Adrenal gland (tissue), 12 donors: ENCODE data around the gene CCDC177. TPM values are rescaled to one million over a fixed set of nuclear protein-coding genes. Genes with fewer than 3 reads are reported as not detected.

Experiments
- DNase-seq, 7 donors: peaks; one replicate each; pipeline ENCODE4 v3.0.0-alpha.2; 2019 to 2020
- H3K27ac ChIP-seq, 5 donors: fragments of 200-600 bp; sonication (generic) in 4 of 5; 1 replicate in 3 of 5; 2 replicates in 2 of 5; pipeline versions ENCODE4 v1.5.1 to v1.8.0; 2016 to 2020; ENCODE audit warnings: mild to moderate bottlenecking in 1 of 5
- H3K27me3 ChIP-seq: fragments of 200-600 bp; 2 replicates; pipeline ENCODE4 v1.8.0; 2021
- H3K36me3 ChIP-seq, 2 donors: fragments of 200-600 bp; replicated peaks in 1 of 2; 1 replicate in 1 of 2; 2 replicates in 1 of 2; pipeline versions ENCODE4 v1.5.1 to v1.8.0; 2018 to 2022
- H3K4me1 ChIP-seq, 2 donors: fragments of 200-600 bp; replicated peaks in 1 of 2; 1 replicate in 1 of 2; 2 replicates in 1 of 2; pipeline versions ENCODE4 v1.5.1 to v1.8.0; 2018 to 2021
- H3K4me3 ChIP-seq, 4 donors: fragments of 200-600 bp; sonication (generic) in 3 of 4; one replicate each; pipeline ENCODE4 v1.5.1; 2016 to 2018
- H3K9me3 ChIP-seq, 3 donors: fragments of 200-600 bp; sonication (generic) in 1 of 3; replicated peaks in 1 of 3; 1 replicate in 2 of 3; 2 replicates in 1 of 3; pipeline versions ENCODE4 v1.5.1 to v1.8.0; 2016 to 2021
- CTCF ChIP-seq, 6 experiments: fragments of 450-650 bp in 4 of 6; fragments of 200-600 bp in 2 of 6; sonication (generic) in 1 of 6; IDR thresholded peaks; 1 replicate in 5 of 6; 2 replicates in 1 of 6; pipeline versions ENCODE4 v1.5.1 to v1.8.0; 2016 to 2021; ENCODE audit warnings: antibody characterized with exemption in 6 of 6, mild to moderate bottlenecking in 2 of 6, moderate library complexity in 1 of 6
- POLR2A ChIP-seq, 2 donors: fragments of 450-650 bp; IDR thresholded peaks; one replicate each; pipeline ENCODE4 v1.6.1; 2017; ENCODE audit warnings: antibody characterized with exemption in 2 of 2, mild to moderate bottlenecking in 2 of 2, moderate library complexity in 1 of 2
- WGBS, 4 donors: extraction: QIAGEN DNeasy Blood & Tissue Kit in 2 of 4; methylation state at CpG; one replicate each; pipeline versions ENCODE4 v1.1.5 to v1.1.7; 2013 to 2017; 5-methylcytosine and 5-hydroxymethylcytosine counted together
- intact Hi-C, 2 donors: fragments of 100-400 bp; cut with DNase I; formaldehyde crosslinking; loops; one replicate each; pipeline versions ENCODE4 v1.14.1 to v1.15.0; 2022 to 2023
- polyA plus RNA-seq, 3 donors: library from polyadenylated mRNA; stranded (reverse); fragments of 200-250 nt in 2 of 3; fragments of 350-450 nt in 1 of 3; fragmentation: Illumina TruSeq in 1 of 3; extraction: RNeasy Lipid Tissue Mini Kit (QIAGEN cat#74804) in 1 of 3; gene quantifications; one replicate each; pipeline ENCODE4 v1.2.3, GENCODE V29; 2013 to 2014
- total RNA-seq, 9 donors: library from RNA; depleted of rRNA in 4 of 9; stranded (reverse); fragments of >200 nt in 4 of 9; fragments of 120-200 nt in 1 of 9; fragmentation: NEBNext Ultra II Directional in 1 of 9; extraction: Animal tissue kit (Norgen Biotek cat#: 25700) in 1 of 9; gene quantifications; one replicate each; pipeline versions ENCODE4 v1.1.0 to v1.2.4, GENCODE V29; 2013 to 2023
- donor health status: healthy with polysubstance abuse.
- donor health status: Bipolar disorder and iron deficiency.
- donor health status: DM: yes; HTN: yes; CAD: no.
- donor health status: DM: no; HTN: no; CAD: no.
- donor health status: DM: no; HTN: no; CAD: no.
- donor health status: DM: yes; HTN: yes; CAD: no.

Gene CCDC177
- total and polyA plus RNA-seq, 12 donors: 0.04 to 0.61 (median 0.30) TPM; not detected in 3

GRCh38 chr14:69587389-69587788 is 12.7 kb upstream of the CCDC177 start:
- intact Hi-C loops: loop anchor here (5.0 kb wide), 1 partner anchor 140 kb away; no protein-coding TSS in a partner anchor
- 53 to 69% (median 65%) methylated on average over 8 of the region's 8 CpGs for WGBS, 4 donors

GRCh38 chr14:69586404-69586803 is 11.7 kb upstream of the CCDC177 start:
- DNase-seq: no peak
- Histone ChIP-seq H3K27ac (no peak overlapping the region), H3K36me3 (no peaks in the 10 kb centered on the region), H3K4me1 (peaks cover 0 to 5% of the 10 kb centered on the region in 2 donors), H3K27me3 (no peaks in the 10 kb centered on the region), H3K9me3 (no peaks in the 10 kb centered on the region), H3K4me3 (no peak overlapping the region)
- intact Hi-C loops: loop anchor here (5.0 kb wide), 1 partner anchor 141 kb away; no protein-coding TSS in a partner anchor
- TF ChIP-seq CTCF (IDR thresholded peaks at IDR 0.05) (no peak), POLR2A (IDR thresholded peaks at IDR 0.05) (no peak)
- 49 to 68% (median 64%) methylated on average over 4 of the region's 4 CpGs for WGBS, 4 donors

More at GRCh38 chr14:69587389-69587788, 12.7 kb upstream of the CCDC177 start:
- Histone ChIP-seq H3K9me3 (no peaks in the 10 kb centered on the region), H3K27ac (no peak overlapping the region), H3K36me3 (no peaks in the 10 kb centered on the region), H3K4me3 (no peak overlapping the region), H3K4me1 (peaks cover 0 to 5% of the 10 kb centered on the region in 2 donors), H3K27me3 (no peaks in the 10 kb centered on the region)
- no peak for TF ChIP-seq POLR2A (IDR thresholded peaks at IDR 0.05)
- DNase-seq: no peak

GRCh38 chr14:69584389-69584788 is 9.7 kb upstream of the CCDC177 start:
- Histone ChIP-seq H3K4me1 (peaks cover 0 to 5% of the 10 kb centered on the region in 2 donors), H3K27me3 (no peaks in the 10 kb centered on the region), H3K4me3 (no peak overlapping the region), H3K36me3 (no peaks in the 10 kb centered on the region), H3K27ac (no peak overlapping the region), H3K9me3 (no peaks in the 10 kb centered on the region)
- 81 to 94% (median 92%) methylated on average over 1 of the region's 1 CpG for WGBS, 4 donors
- intact Hi-C loops: no loop called here
- DNase-seq: no peak
- no peak for TF ChIP-seq CTCF (IDR thresholded peaks at IDR 0.05)
- no peak for TF ChIP-seq POLR2A (IDR thresholded peaks at IDR 0.05)

- intact Hi-C loops: no loop called here
- no peaks in the 10 kb centered on the region for H3K27me3 ChIP-seq
- no peak for DNase-seq
- H3K27ac ChIP-seq: no peak overlapping the region
- TF ChIP-seq CTCF (IDR thresholded peaks at IDR 0.05) (no peak), POLR2A (IDR thresholded peaks at IDR 0.05) (no peak)
- H3K9me3 ChIP-seq: no peaks in the 10 kb centered on the region
- peaks cover 0 to 5% of the 10 kb centered on the region in 2 donors for H3K4me1 ChIP-seq
- no peak overlapping the region for H3K4me3 ChIP-seq
- 66 to 89% (median 88%) methylated on average over 4 of the region's 4 CpGs for WGBS, 4 donors
- H3K36me3 ChIP-seq: no peaks in the 10 kb centered on the region
Observed at GRCh38 chr14:69582829-69583228, 8.2 kb upstream of the CCDC177 start.

- intact Hi-C loops: no loop called here
- Histone ChIP-seq H3K4me1 (peaks cover 0 to 5% of the 10 kb centered on the region in 2 donors), H3K36me3 (no peaks in the 10 kb centered on the region), H3K4me3 (no peak overlapping the region), H3K27ac (no peak overlapping the region), H3K9me3 (no peaks in the 10 kb centered on the region), H3K27me3 (no peaks in the 10 kb centered on the region)
- no peak for TF ChIP-seq CTCF (IDR thresholded peaks at IDR 0.05)
- TF ChIP-seq POLR2A (IDR thresholded peaks at IDR 0.05): no peak
- no peak for DNase-seq
- WGBS, 4 donors: 88 to 95% (median 92%) methylated on average over 1 of the region's 1 CpG
Observed at GRCh38 chr14:69582212-69582611, 7.5 kb upstream of the CCDC177 start.
